ENCODE results near the gene PBX1.

The PBX1 gene

GRCh38 chr1:164773102-164773501, 214.1 kb downstream of the PBX1 start:
- no peak for DNase-seq (ENCODE audit: low read depth in 1 of 2, low spot score in 1 of 2)

- DNase-seq (ENCODE audit: low read depth in 1 of 2, low spot score in 1 of 2): no peak
Observed at GRCh38 chr1:164774413-164774812, 215.4 kb downstream of the PBX1 start.

DNA sequence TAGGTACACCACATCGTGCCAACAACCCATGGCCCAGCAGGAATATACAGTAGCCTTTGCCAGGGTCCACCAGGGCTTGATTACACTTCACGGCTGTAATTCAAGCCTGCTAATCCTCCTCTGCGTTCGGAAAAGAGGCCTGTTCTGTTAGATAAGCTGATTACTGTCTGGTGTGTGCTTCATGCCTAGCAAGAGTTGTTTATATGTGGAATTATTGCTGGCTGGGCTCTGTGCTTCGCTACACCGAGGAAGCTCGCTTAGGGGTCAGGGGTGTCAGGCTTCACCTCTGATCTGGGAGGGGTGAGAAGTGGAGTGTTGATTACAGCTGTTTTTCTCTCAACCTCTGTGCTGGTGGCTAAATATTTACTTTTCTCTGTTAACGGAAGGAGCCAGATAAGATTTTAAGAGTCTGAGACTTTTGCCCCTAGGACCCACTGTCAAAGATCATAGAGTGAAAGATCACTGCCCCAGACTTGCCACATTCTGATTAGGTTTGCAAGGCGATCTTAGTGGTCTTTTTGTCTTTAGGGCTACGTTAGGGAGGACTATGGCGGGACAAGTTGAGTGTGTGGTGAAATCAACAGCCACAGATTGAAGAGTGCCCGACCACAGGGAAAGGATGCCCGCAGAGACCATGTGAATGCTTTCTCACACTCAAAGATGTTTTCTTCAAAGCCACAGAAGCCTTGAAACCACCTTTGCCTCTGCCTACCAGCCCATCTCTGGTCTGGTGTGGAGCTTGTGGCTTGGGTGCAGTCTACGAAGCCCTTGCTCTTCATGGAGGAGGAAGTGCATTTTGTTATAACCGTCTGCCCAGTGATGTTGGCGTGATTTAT, 216.1 kb downstream of the PBX1 start:
- DNase-seq (ENCODE audit: low read depth in 1 of 2, low spot score in 1 of 2): no peak

- DNase-seq (ENCODE audit: low read depth in 1 of 2, low spot score in 1 of 2): no peak
Observed at GRCh38 chr1:164777518-164777917, 218.5 kb downstream of the PBX1 start.

GRCh38 chr1:164779376-164779775, 220.4 kb downstream of the PBX1 start:
- DNase-seq (ENCODE audit: low read depth in 1 of 2, low spot score in 1 of 2): no peak

DNA sequence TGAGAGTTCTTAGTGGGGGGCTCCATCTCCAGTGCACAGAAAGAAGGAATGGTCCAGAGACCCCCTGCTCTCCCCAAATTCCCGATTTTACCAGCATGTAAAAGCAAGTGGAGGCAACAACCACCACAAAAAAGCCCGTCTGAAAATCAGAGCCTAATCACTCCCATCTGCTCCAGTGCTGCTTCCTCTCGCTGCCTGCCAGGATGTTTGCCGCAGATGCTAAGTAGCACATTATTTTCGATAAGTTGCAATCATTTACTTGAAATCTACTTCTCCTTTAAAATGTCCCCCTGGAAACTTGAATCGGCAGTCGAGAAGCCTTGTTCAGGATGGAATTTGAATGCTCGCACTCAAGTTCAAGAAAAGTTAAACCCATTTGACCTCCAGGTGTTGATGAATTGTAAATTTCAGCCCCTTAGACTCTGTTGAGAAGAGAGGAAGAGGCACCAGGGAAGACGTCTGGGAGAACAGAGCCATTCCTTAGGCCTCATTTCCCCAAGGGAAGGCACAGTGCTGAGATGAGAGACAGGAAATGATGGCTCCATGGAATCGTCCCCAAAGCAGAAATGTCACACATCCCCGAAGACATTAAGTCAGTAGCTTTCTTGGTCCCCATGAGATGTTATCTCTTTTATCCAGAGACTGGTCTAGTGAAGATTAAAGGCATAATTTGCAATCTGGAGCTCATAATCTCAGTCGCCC, 221.3 kb downstream of the PBX1 start:
- no peak for DNase-seq (ENCODE audit: low read depth in 1 of 2, low spot score in 1 of 2)

- no peak for DNase-seq (ENCODE audit: low read depth in 1 of 2, low spot score in 1 of 2)
Observed at GRCh38 chr1:164780863-164781262, 221.9 kb downstream of the PBX1 start.

GRCh38 chr1:164781972-164782371, 223.0 kb downstream of the PBX1 start:
- DNase-seq (ENCODE audit: low read depth in 1 of 2, low spot score in 1 of 2): no peak

DNA sequence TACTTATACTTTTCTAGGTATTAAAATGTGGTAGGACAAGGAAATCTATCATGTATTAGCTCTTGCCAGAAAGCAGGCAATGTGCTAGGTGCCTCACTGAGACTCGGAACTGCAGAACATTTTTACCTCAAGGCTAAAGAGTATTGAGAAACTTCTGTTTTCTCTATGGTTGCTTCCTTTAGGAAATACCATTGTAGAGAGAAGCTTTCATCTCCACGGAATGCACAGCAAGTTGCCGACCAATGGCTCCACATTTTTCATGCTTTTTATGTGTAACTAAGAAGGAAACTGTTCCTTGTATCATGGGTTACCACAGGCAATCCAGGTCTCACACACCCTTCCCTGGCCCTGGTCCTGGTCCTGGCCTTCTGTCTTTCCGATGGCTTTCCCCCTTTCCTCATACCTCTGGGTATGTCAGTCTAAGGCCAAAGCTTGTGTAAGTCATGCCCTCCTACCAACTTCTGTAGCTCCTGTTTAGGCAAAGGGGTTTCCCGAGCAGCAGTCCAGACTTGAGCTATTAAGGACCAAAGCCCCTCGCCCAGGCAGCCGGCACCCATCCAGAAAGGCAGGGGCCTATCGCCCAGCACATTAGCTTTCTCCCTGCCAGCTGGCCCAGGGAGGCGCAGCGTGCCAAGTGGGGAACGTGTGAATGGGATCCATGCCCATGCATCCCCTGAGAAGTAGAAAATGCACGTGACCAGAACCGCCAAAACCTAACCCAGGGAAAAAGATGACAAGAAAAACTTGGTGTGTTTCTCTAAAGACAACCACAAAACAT, 225.0 kb downstream of the PBX1 start:
- DNase-seq (ENCODE audit: low read depth in 1 of 2, low spot score in 1 of 2): no peak

GRCh38 chr1:164784960-164785359, 226.0 kb downstream of the PBX1 start:
- DNase-seq (ENCODE audit: low read depth in 1 of 2, low spot score in 1 of 2): no peak

DNA sequence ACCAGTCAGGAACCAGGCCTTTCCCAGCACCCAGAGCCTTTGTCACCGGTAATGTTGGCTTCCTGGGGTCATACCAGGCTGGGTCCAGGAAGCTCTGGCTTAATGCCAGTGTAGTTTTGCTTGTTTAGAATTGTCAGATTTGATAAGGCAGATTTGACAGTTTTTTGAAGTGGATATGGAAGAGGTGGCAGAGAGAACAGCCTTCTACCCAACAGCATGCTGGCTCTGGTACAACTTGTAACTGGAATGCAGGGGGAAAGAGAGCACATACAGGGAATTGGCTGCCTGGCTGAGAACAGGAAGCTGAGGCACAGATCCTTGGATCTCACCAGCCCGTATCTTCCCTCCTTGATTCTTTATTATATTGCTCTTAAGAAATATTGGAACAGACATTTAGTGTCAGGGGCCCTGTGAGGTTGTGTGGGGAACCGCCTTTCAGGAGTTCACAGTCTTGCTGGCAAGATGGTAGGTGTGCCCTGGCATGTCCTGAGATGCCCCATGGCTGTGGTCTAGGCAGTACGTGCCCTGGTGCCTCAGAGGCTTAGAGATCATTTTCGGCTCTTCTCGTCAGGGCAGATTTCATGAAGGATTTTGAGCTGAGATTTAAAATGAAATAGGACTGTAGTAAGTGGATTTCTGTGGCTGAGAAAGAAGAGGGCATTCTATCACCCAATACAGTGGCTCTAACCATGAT, 227.0 kb downstream of the PBX1 start:
- no peak for DNase-seq (ENCODE audit: low read depth in 1 of 2, low spot score in 1 of 2)

GRCh38 chr1:164786980-164787833, 228.2 kb downstream of the PBX1 start:
- peak; percentile 4 to 16 for DNase-seq (ENCODE audit: low read depth in 1 of 2, low spot score in 1 of 2)

- no peak for DNase-seq (ENCODE audit: low read depth in 1 of 2, low spot score in 1 of 2)
Observed at GRCh38 chr1:164787834-164788231, 228.8 kb downstream of the PBX1 start.

GRCh38 chr1:164790081-164790480, 231.1 kb downstream of the PBX1 start:
- DNase-seq (ENCODE audit: low read depth in 1 of 2, low spot score in 1 of 2): no peak

- DNase-seq (ENCODE audit: low read depth in 1 of 2, low spot score in 1 of 2): no peak
Observed at GRCh38 chr1:164792410-164793004, 233.5 kb downstream of the PBX1 start.

DNA sequence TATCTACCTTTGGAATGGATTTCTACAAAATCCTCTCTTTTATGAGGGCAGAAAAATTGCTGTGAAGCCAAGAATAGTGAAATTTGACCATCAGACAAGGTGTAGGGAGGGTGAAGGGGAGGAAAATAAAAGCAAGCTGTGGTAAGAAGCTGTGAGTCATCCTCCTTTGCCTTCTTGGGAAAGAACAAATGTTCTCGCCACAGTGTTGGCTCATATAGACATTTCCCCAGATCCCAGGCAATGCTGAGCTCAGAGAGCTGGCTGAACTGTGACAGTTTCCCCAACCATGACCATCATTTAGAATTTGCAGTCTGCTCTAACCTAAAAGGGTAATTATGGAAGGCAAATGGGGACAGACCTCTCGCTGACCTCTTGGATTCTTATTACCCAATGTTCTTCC, 235.4 kb downstream of the PBX1 start:
- no peak for DNase-seq (ENCODE audit: low read depth in 1 of 2, low spot score in 1 of 2)

- DNase-seq (ENCODE audit: low read depth in 1 of 2, low spot score in 1 of 2): no peak
Observed at GRCh38 chr1:164796916-164797315, 237.9 kb downstream of the PBX1 start.

GRCh38 chr1:164801246-164801731, 242.3 kb downstream of the PBX1 start:
- DNase-seq (ENCODE audit: low read depth in 1 of 2, low spot score in 1 of 2): no peak

DNA sequence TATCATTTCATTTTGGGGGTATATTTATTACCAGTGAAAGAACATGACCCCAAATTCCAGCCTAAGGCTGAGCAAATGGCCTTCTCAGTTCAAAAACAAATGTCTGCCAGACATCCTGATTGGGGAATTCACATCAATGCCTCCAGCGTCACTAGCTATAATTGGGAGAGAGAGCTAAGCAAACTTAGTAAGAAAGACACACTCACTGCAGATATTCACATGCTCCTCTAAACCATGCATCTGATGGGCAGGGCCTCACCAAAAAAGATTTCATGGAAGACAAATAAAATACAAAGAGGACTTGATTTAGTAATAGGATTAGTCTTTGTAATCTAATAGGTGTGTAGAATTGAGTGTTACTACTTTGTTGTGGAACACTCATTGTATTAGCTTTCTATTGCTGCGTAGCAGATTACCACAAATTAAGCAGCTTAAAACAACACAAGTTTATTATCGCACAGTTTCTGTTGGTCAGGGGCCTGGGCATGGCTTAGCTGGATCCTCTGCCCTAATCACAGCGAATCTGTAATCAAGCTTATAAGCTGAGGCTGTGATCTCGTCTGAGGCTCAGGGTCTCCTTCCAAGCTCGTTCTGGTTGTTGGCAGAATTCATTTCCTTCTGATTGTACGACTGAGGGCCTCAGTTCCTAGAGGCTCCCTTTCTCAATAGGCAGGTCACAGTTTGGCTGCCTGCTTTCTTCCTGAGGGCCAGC, 243.0 kb downstream of the PBX1 start:
- no peak for DNase-seq (ENCODE audit: low read depth in 1 of 2, low spot score in 1 of 2)

Measured in stimulated activated CD4-positive, alpha-beta T cell treated with anti-CD3 and anti-CD28 coated beads, Interleukin-15, amount 100 ng/mL, for 1 hour (primary cell).